NT2/D1 (cell line): Measurements from ENCODE around the gene WWTR1.

Source experiments
- SUZ12 ChIP-seq: IDR thresholded peaks from 2 replicates; pipeline ENCODE4 v1.6.1; 2011; ENCODE audit not compliant: insufficient read length, insufficient read depth; ENCODE audit errors: extremely low read depth
- YY1 ChIP-seq: IDR thresholded peaks from 2 replicates; pipeline ENCODE4 v1.6.1; 2011; ENCODE audit not compliant: insufficient read length, insufficient read depth
- ZNF274 ChIP-seq: IDR thresholded peaks from 2 replicates; pipeline ENCODE4 v1.6.1; 2011; ENCODE audit warnings: mild to moderate bottlenecking, low read depth, low read length

DNA sequence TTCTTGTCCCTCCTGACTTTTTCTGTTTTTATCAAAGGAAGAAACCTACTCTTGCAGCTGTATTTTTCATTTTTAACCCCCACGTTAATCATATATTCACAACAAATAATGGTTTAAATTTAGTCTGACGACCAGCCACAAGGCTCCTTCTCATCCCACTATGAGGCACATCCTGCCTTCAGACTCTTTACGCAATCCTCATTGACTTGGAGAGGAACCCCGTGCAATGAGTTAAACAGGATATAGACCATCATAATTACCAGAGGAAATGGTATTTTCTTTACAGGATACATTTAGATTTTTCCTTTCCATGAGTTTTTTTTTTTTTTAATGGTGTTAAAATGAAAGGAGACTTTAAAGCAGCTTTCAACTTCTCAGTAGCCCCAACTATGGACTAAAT is 68.5 kb downstream of the WWTR1 start:
- TF ChIP-seq YY1 (no peak), ZNF274 (no peak), SUZ12 (no peak)
